K562 (cell line): ENCODE data around the gene ZNF615. TPM values are rescaled to one million over a fixed set of nuclear protein-coding genes. Genes with fewer than 3 reads are reported as not detected.

ENCODE experiments used
- ATAC-seq: fragments of 200-7000 bp; cut with Tn5 transposase; 3 replicates; pipeline ENCODE4 v1.9.1; 2020; ENCODE audit warnings: moderate library complexity
- BruUV-seq: library from RNA; stranded (reverse); fragments of 400-500 nt; replicated peaks from 2 replicates; lab custom pipeline; 2021; lab: Mats Ljungman, UMichigan
- CTCF ChIA-PET: fragments of 300-600 bp; formaldehyde crosslinking; extraction: SDS; loops from one replicate; lab custom pipeline; 2021; ENCODE audit warnings: low intra/inter-chr PET ratio; lab: Yijun Ruan, JAX
- POLR2A ChIA-PET: fragments of 300-600, 350-650 bp; sonication (Branson Sonifier 250); formaldehyde crosslinking; extraction: SDS; loops from one replicate; lab custom pipeline; 2021; ENCODE audit warnings: antibody characterized with exemption, inconsistent platforms; lab: Yijun Ruan, JAX
- DNase-seq, 4 experiments: peaks; one replicate each; pipeline versions ENCODE4 v3.0.0 to v3.0.0-alpha.2; 2011 to 2018; ENCODE audit warnings: low spot score in 3 of 4, mixed read lengths in 3 of 4; ENCODE audit errors: extremely low read depth in 1 of 4
- FAIRE-seq: peaks from 2 replicates; lab custom pipeline; 2011; peaks lifted over from hg19 to GRCh38; lab: Jason Lieb, UNC
- H2AFZ ChIP-seq: 2 replicates; pipeline ENCODE4 v1.6.0; 2011; ENCODE audit warnings: low read depth, low read length, control low read depth, inconsistent platforms
- H3K27ac ChIP-seq: fragments of 200-600 bp; 3 replicates; pipeline ENCODE4 v1.8.0; 2011; ENCODE audit warnings: low read depth, mild to moderate bottlenecking, control low read depth, inconsistent platforms, low read length, moderate library complexity, mixed read lengths; ENCODE audit errors: extremely low read depth
- H3K27me3 ChIP-seq, 2 experiments: fragments of 300-600 bp in 1 of 2; 2 replicates in 1 of 2; 3 replicates in 1 of 2; pipeline versions ENCODE4 v1.6.0 to v1.8.0; 2011; ENCODE audit warnings: inconsistent platforms in 2 of 2, low read length in 2 of 2, mild to moderate bottlenecking in 1 of 2, mixed read lengths in 1 of 2, moderate library complexity in 1 of 2; ENCODE audit not compliant: control insufficient read depth in 2 of 2, insufficient read depth in 2 of 2
- H3K36me3 ChIP-seq: fragments of 300-600 bp; 3 replicates; pipeline ENCODE4 v1.8.0; 2011; ENCODE audit warnings: mild to moderate bottlenecking, low read length, inconsistent platforms; ENCODE audit not compliant: control insufficient read depth, insufficient read depth
- H3K4me1 ChIP-seq, 2 experiments: fragments of 200-600 bp in 1 of 2; replicated peaks in 1 of 2; 2 replicates in 1 of 2; 3 replicates in 1 of 2; pipeline versions ENCODE4 v1.5.1 to v1.8.0; 2011; ENCODE audit warnings: inconsistent platforms in 2 of 2, low read length in 2 of 2, mild to moderate bottlenecking in 1 of 2, mixed read lengths in 1 of 2, moderate library complexity in 1 of 2; ENCODE audit not compliant: control insufficient read depth in 2 of 2, insufficient read depth in 2 of 2
- H3K4me2 ChIP-seq: 2 replicates; pipeline ENCODE4 v1.6.1; 2011; ENCODE audit warnings: low read length, control low read depth, inconsistent platforms, mixed read lengths; ENCODE audit not compliant: insufficient read depth
- H3K4me3 ChIP-seq: fragments of 200-600 bp; sonication (generic), shearing (Covaris generic); 2 replicates; pipeline ENCODE4 v1.5.1; 2016; ENCODE audit warnings: control low read depth, inconsistent platforms
- H3K79me2 ChIP-seq: fragments of 200-600 bp; 3 replicates; pipeline ENCODE4 v1.8.0; 2011; ENCODE audit warnings: low read length, inconsistent platforms; ENCODE audit not compliant: control insufficient read depth, insufficient read depth
- H3K9ac ChIP-seq, 2 experiments: 2 replicates each; pipeline versions ENCODE4 v1.6.0 to v1.6.1; 2011; ENCODE audit warnings: low read depth in 2 of 2, low read length in 2 of 2, control low read depth in 1 of 2, inconsistent platforms in 1 of 2, mild to moderate bottlenecking in 1 of 2, mixed read lengths in 1 of 2; ENCODE audit not compliant: insufficient read depth in 1 of 2
- H3K9me1 ChIP-seq: one replicate; pipeline ENCODE4 v1.6.0; 2011; ENCODE audit warnings: inconsistent platforms, mild to moderate bottlenecking, low read length, moderate library complexity; ENCODE audit not compliant: control insufficient read depth, insufficient read depth
- H3K9me3 ChIP-seq: replicated peaks from 2 replicates; pipeline ENCODE4 v1.5.1; 2011; ENCODE audit warnings: low read depth, low read length, inconsistent platforms; ENCODE audit not compliant: control insufficient read depth, insufficient read depth
- H4K20me1 ChIP-seq: replicated peaks from 2 replicates; pipeline ENCODE4 v1.6.1; 2011; ENCODE audit warnings: low read length, inconsistent platforms, mixed read lengths; ENCODE audit not compliant: control insufficient read depth, insufficient read depth
- ARHGAP35 ChIP-seq: fragments of 450-650 bp; IDR thresholded peaks from 2 replicates; pipeline ENCODE4 v1.6.1; 2018; ENCODE audit not compliant: partially characterized antibody
- ARID2 ChIP-seq: fragments of 450-650 bp; IDR thresholded peaks from 2 replicates; pipeline ENCODE4 v1.6.1; 2017; ENCODE audit warnings: antibody characterized with exemption, mild to moderate bottlenecking
- CBX2 ChIP-seq: fragments of 200-600 bp; sonication (generic); IDR thresholded peaks from one replicate; pipeline ENCODE4 v1.6.1; 2012; ENCODE audit warnings: mild to moderate bottlenecking, low read length, inconsistent platforms; ENCODE audit not compliant: insufficient read depth, poor library complexity, severe bottlenecking
- CGGBP1 ChIP-seq: fragments of 250-450 bp; sonication (Bioruptor Pico); IDR thresholded peaks from 2 replicates; pipeline ENCODE4 v1.9.0; 2021; ENCODE audit warnings: mild to moderate bottlenecking
- CHD4 ChIP-seq: fragments of 200-600 bp; sonication (generic); IDR thresholded peaks from 3 replicates; pipeline ENCODE4 v1.6.1; 2012; ENCODE audit warnings: low read depth, mild to moderate bottlenecking, mixed read lengths, low read length, inconsistent platforms; ENCODE audit not compliant: insufficient read depth, insufficient replicate concordance, poor library complexity, severe bottlenecking
- ETV6 ChIP-seq, 3 experiments: fragments of 150-350 bp in 1 of 3; sonication (generic) in 1 of 3; formaldehyde crosslinking in 1 of 3; IDR thresholded peaks; 2 replicates each; pipeline versions ENCODE4 v1.6.1 to v1.8.0; 2014 to 2022; ENCODE audit warnings: borderline replicate concordance in 2 of 3, low read depth in 2 of 3, antibody characterized with exemption in 1 of 3, low read length in 1 of 3, mild to moderate bottlenecking in 1 of 3, missing genetic modification reagents in 1 of 3
- GMEB1 ChIP-seq: fragments of 250-450 bp; sonication (Bioruptor Pico); IDR thresholded peaks from 2 replicates; pipeline ENCODE4 v1.4.0; 2020; ENCODE audit warnings: mild to moderate bottlenecking
- MAFK ChIP-seq: IDR thresholded peaks from 2 replicates; pipeline ENCODE4 v1.6.1; 2011; ENCODE audit warnings: low read length, improper control_type of control experiment
- MTA3 ChIP-seq: fragments of 450-650 bp; formaldehyde crosslinking; IDR thresholded peaks from 2 replicates; pipeline ENCODE4 v1.6.1; 2017; ENCODE audit warnings: mild to moderate bottlenecking, borderline replicate concordance
- PHTF2 ChIP-seq: fragments of 250-450 bp; sonication (Bioruptor Pico); IDR thresholded peaks from 2 replicates; pipeline ENCODE4 v1.5.0; 2021; ENCODE audit warnings: mild to moderate bottlenecking
- SAP30 ChIP-seq: fragments of 200-600 bp; sonication (generic); IDR thresholded peaks from 2 replicates; pipeline ENCODE4 v1.6.1; 2012; ENCODE audit warnings: borderline replicate concordance, low read depth, mild to moderate bottlenecking, moderate library complexity, low read length, control low read depth, inconsistent platforms; ENCODE audit not compliant: insufficient read depth, poor library complexity, severe bottlenecking
- TAL1 ChIP-seq: fragments of 450-650 bp; IDR thresholded peaks from 2 replicates; pipeline ENCODE4 v1.6.1; 2016; ENCODE audit warnings: mild to moderate bottlenecking
- TBP ChIP-seq: optimal IDR thresholded peaks from 2 replicates; pipeline ENCODE3; 2011; ENCODE audit warnings: low read depth, low read length, improper control_type of control experiment
- TCF15 ChIP-seq: fragments of 250-450 bp; sonication (Bioruptor Pico); IDR thresholded peaks from 2 replicates; pipeline ENCODE4 v1.8.0; 2022; ENCODE audit warnings: moderate library complexity, mild to moderate bottlenecking, inconsistent platforms
- ZFP36 ChIP-seq: fragments of 150-350 bp; IDR thresholded peaks from 2 replicates; pipeline ENCODE4 v1.6.1; 2018; ENCODE audit warnings: low read length, low read depth; ENCODE audit not compliant: partially characterized antibody
- ZNF12 ChIP-seq: sonication (generic); formaldehyde crosslinking; IDR thresholded peaks from 2 replicates; pipeline ENCODE4 v1.4.0; 2020; ENCODE audit warnings: mild to moderate bottlenecking, missing genetic modification reagents
- ZNF212 ChIP-seq: fragments of 450-650 bp; formaldehyde crosslinking; IDR thresholded peaks from 2 replicates; pipeline ENCODE4 v1.4.0; 2020; ENCODE audit warnings: mild to moderate bottlenecking
- ZNF740 ChIP-seq, 3 experiments: fragments of 200-800 bp in 1 of 3; sonication (Bioruptor generic) in 1 of 3; sonication (generic) in 1 of 3; formaldehyde crosslinking in 1 of 3; IDR thresholded peaks; 2 replicates each; pipeline versions ENCODE4 v1.6.1 to v1.8.0; 2016 to 2022; ENCODE audit warnings: mild to moderate bottlenecking in 2 of 3, missing compliant biosample characterization in 2 of 3, missing genetic modification characterization in 2 of 3, missing genetic modification reagents in 1 of 3
- WGBS: fragments of 100-300 bp; shearing (Covaris generic); methylation state at CpG from one replicate; pipeline ENCODE4 v1.1.6; 2016; ENCODE audit warnings: low coverage, mixed read lengths; ENCODE audit not compliant: insufficient coverage; ENCODE audit errors: missing lambda C conversion rate; 5-methylcytosine and 5-hydroxymethylcytosine counted together
- in situ Hi-C: fragments of 300-500 bp; cut with MboI; formaldehyde crosslinking; loops from 4 replicates; pipeline ENCODE4 v1.15.0; 2018; ENCODE audit warnings: inconsistent platforms, mixed read lengths
- intact Hi-C: fragments of 100-400 bp; cut with micrococcal nuclease; formaldehyde crosslinking; loops from 2 replicates; pipeline ENCODE4 v1.14.2; 2022
- polyA plus RNA-seq, 8 experiments: library from polyadenylated mRNA; depleted of rRNA in 4 of 8; stranded (reverse) in 5 of 8; unstranded in 3 of 8; fragments of >200 nt; fragmentation: Nextera tagmentation in 2 of 8; fragmentation: Illumina TruSeq in 1 of 8; extraction: Ambion mirVana in 2 of 8; extraction: Trizol in 1 of 8; gene quantifications; 2 replicates each; pipeline versions ENCODE4 v1.2.1 to v1.2.3, GENCODE V29; 2011 to 2014; ENCODE audit warnings: inconsistent platforms in 1 of 8, missing spikeins in 1 of 8
- total RNA-seq, 7 experiments: library from RNA; depleted of rRNA in 6 of 7; stranded (reverse); fragments of >200 nt in 6 of 7; fragmentation: Illumina TruSeq in 2 of 7; extraction: Trizol in 2 of 7; gene quantifications; 2 replicates each; pipeline versions ENCODE4 v1.2.1 to v1.2.3, GENCODE V29; 2011 to 2021; ENCODE audit warnings: low replicate concordance in 1 of 7

The ZNF615 gene
- total and polyA plus RNA-seq, 9 of the 15 experiments (the other 6 are each of a cell fraction or from before 2014, with no cell fraction given): 1.2 to 4.4 (median 2.7) TPM

GRCh38 chr19:51970718-51971117 lies 37.3 kb downstream of the ZNF615 start:
- POLR2A ChIA-PET: interaction anchor here (0.6 kb wide), 1 partner anchor 501 kb away, joined by 3 read pairs; no protein-coding TSS in a partner anchor
- Histone ChIP-seq H3K4me3 (no peak overlapping the region), H2AFZ (no peak overlapping the region), H3K4me1 (no peaks in the 10 kb centered on the region), H3K9me1 (no peaks in the 10 kb centered on the region), H3K4me2 (no peak overlapping the region), H3K79me2 (no peaks in the 10 kb centered on the region), H3K36me3 (0 out of 3 replicates have a peak, but pooled peaks cover 2% of the 10 kb centered on the region), H3K27me3 (no peaks in the 10 kb centered on the region), H4K20me1 (no peaks in the 10 kb centered on the region), H3K9ac (no peak overlapping the region)
- WGBS: 0% methylated on average over 1 of the region's 1 CpG
- ATAC-seq (no peak), FAIRE-seq (no peak), DNase-seq (no peak)
- no TSS peak for BruUV-seq
- intact Hi-C loops: no loop called here
- in situ Hi-C loops: no loop called here
- TF ChIP-seq SAP30 (no peak), TBP (no peak), ARID2 (no peak), ZNF212 (CRISPR knock-in tag) (no peak), CGGBP1 (CRISPR knock-in tag) (no peak), GMEB1 (CRISPR knock-in tag) (no peak), TCF15 (CRISPR knock-in tag) (no peak), CBX2 (no peak), MTA3 (no peak), MAFK (no peak), CHD4 (no peak), ZNF740 (CRISPR knock-in tag; IDR thresholded peaks at IDR 0.05) (no peak), ZNF740 (tag; IDR thresholded peaks at IDR 0.05) (no peak), ARHGAP35 (no peak), ZNF12 (CRISPR knock-in tag) (no peak), ETV6 (IDR thresholded peaks at IDR 0.05; ENCODE audit: borderline replicate concordance in 1 of 2, low read depth in 2 of 2, low read length in 1 of 2) (no peak), ETV6 (CRISPR knock-in tag; IDR thresholded peaks at IDR 0.05; ENCODE audit: borderline replicate concordance) (no peak), TAL1 (no peak), ZFP36 (no peak), PHTF2 (CRISPR knock-in tag) (no peak)
- TF ChIP-seq, all 486 proteins: peak for 0
- Histone ChIP-seq H3K9me3 (peaks cover 15% of the 10 kb centered on the region), H3K27ac (no peak overlapping the region)
- CTCF ChIA-PET: no interaction called here
